ENCODE measurements around the gene CCSER1.

CCSER1 gene

GRCh38 chr4:90994851-90995574 lies 867.8 kb downstream of the CCSER1 start:
- TF ChIP-seq CTCF (IDR thresholded peaks at IDR 0.05; ENCODE audit: low read depth, low read length, missing control alignments), result no peak
- in situ Hi-C loops (cut with HindIII; ENCODE audit: low sequenced_read_pairs), result no loop called here
- DNase-seq (ENCODE audit: low read depth), result no peak
- H3K4me3 ChIP-seq (ENCODE audit: low read depth, low read length), result no peak overlapping the region

GRCh38 chr4:90995996-90996395 lies 868.8 kb downstream of the CCSER1 start:
- in situ Hi-C loops (cut with HindIII; ENCODE audit: low sequenced_read_pairs), result no loop called here
- DNase-seq (ENCODE audit: low read depth), result no peak
- no peak for TF ChIP-seq CTCF (IDR thresholded peaks at IDR 0.05; ENCODE audit: low read depth, low read length, missing control alignments)

GRCh38 chr4:90996813-90997212 lies 869.6 kb downstream of the CCSER1 start:
- no peak for DNase-seq (ENCODE audit: low read depth)
- TF ChIP-seq CTCF (IDR thresholded peaks at IDR 0.05; ENCODE audit: low read depth, low read length, missing control alignments), result no peak
- H3K4me3 ChIP-seq (ENCODE audit: low read depth, low read length), result no peak overlapping the region
- in situ Hi-C loops (cut with HindIII; ENCODE audit: low sequenced_read_pairs), result no loop called here

More at GRCh38 chr4:90995996-90996395, 868.8 kb downstream of the CCSER1 start:
- no peak overlapping the region for H3K4me3 ChIP-seq (ENCODE audit: low read depth, low read length)

GRCh38 chr4:91015861-91016260 lies 888.7 kb downstream of the CCSER1 start:
- in situ Hi-C loops (cut with HindIII; ENCODE audit: low sequenced_read_pairs), result no loop called here
- no peak for DNase-seq (ENCODE audit: low read depth)
- H3K4me3 ChIP-seq (ENCODE audit: low read depth, low read length), result no peak overlapping the region
- TF ChIP-seq CTCF (IDR thresholded peaks at IDR 0.05; ENCODE audit: low read depth, low read length, missing control alignments), result no peak

GRCh38 chr4:91019513-91019912 lies 892.3 kb downstream of the CCSER1 start:
- no peak for DNase-seq (ENCODE audit: low read depth)
- no peak for TF ChIP-seq CTCF (IDR thresholded peaks at IDR 0.05; ENCODE audit: low read depth, low read length, missing control alignments)
- in situ Hi-C loops (cut with HindIII; ENCODE audit: low sequenced_read_pairs), result no loop called here
- H3K4me3 ChIP-seq (ENCODE audit: low read depth, low read length), result no peak overlapping the region

GRCh38 chr4:91025241-91026148 lies 898.3 kb downstream of the CCSER1 start:
- no peak for TF ChIP-seq CTCF (IDR thresholded peaks at IDR 0.05; ENCODE audit: low read depth, low read length, missing control alignments)

More at GRCh38 chr4:91025241-91026148, 898.3 kb downstream of the CCSER1 start:
- H3K4me3 ChIP-seq (ENCODE audit: low read depth, low read length), result no peak overlapping the region
- DNase-seq (ENCODE audit: low read depth), result no peak
- in situ Hi-C loops (cut with HindIII; ENCODE audit: low sequenced_read_pairs), result no loop called here
